B cell (primary cell): ENCODE results near the gene SIRPB1.

Experiments
- EZH2 ChIP-seq: IDR thresholded peaks from 2 replicates; pipeline ENCODE4 v1.6.1; 2012; ENCODE audit warnings: borderline replicate concordance, low read depth, mild to moderate bottlenecking, moderate library complexity, low read length; ENCODE audit not compliant: insufficient read depth, poor library complexity, severe bottlenecking
- TF ChIP-seq, protein P1 (sequence below): fragments of 200-600 bp; IDR thresholded peaks from one replicate; pipeline ENCODE4 v1.8.0; 2022; ENCODE audit warnings: antibody characterized with exemption, mild to moderate bottlenecking

GRCh38 chr20:1628621-1629020, 8.8 kb upstream of the SIRPB1 start:
- TF ChIP-seq, protein P1, sequence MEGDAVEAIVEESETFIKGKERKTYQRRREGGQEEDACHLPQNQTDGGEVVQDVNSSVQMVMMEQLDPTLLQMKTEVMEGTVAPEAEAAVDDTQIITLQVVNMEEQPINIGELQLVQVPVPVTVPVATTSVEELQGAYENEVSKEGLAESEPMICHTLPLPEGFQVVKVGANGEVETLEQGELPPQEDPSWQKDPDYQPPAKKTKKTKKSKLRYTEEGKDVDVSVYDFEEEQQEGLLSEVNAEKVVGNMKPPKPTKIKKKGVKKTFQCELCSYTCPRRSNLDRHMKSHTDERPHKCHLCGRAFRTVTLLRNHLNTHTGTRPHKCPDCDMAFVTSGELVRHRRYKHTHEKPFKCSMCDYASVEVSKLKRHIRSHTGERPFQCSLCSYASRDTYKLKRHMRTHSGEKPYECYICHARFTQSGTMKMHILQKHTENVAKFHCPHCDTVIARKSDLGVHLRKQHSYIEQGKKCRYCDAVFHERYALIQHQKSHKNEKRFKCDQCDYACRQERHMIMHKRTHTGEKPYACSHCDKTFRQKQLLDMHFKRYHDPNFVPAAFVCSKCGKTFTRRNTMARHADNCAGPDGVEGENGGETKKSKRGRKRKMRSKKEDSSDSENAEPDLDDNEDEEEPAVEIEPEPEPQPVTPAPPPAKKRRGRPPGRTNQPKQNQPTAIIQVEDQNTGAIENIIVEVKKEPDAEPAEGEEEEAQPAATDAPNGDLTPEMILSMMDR = no peak
- TF ChIP-seq EZH2 = no peak
